Measurements from ENCODE around the gene CD72. TPM values are rescaled to one million over a fixed set of nuclear protein-coding genes. Genes with fewer than 3 reads are reported as not detected.

CD72 gene
- polyA plus RNA-seq, 1 donor from 2014 or later: 51.9 TPM

DNA sequence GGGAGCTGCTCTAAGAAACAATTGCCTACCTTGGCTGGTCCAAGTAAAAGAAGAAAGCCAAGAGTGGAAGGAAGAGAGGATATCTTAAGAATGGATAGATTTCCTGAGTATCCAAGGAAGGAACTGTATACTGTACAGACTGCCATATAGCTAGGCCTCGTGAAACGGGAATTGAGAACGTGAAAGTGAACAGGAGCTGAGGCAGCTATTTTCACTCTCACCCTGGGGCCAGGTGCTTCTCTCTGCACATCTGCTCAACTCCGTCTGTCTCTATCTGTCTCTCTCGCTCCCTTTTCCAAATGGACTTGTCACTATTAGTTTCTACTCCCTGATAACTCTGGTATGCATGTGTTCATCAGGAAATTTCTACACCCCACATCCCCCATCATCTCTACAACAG, 49.0 kb downstream of the CD72 start:
- Mint-ChIP-seq H3K36me3 (no peaks in the 10 kb centered on the region), H3K27ac (peak overlapping the region; percentile 21 to 98 (median 95)), H3K4me1 (peaks cover 25 to 27% (median 25%) of the 10 kb centered on the region in 3 donors), H3K27me3 (no peaks in the 10 kb centered on the region), H3K4me3 (peak overlapping the region; percentile 8 to 82 (median 43)), H3K9me3 (no peaks in the 10 kb centered on the region)

DNA sequence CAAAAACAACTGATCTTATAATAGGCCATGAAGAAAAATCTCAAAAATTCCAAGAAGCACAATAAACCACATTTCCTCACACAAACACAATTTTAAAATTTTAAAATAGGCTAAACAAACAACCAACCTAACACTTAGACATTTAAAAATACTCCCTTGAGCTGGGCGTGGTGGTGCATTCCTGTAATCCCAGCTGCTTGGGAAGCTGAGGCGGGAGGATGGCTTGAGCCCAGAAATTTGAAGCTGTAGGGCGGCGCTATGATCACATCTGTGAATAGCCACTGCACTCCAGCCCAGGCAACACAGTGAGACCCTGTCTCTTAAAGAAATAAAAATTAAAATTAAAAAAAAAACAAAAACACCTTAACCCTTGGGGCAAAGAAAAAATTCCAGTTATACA, 50.0 kb downstream of the CD72 start:
- no peak overlapping the region for H3K4me3 Mint-ChIP-seq
- H3K27me3 Mint-ChIP-seq: no peaks in the 10 kb centered on the region
- H3K36me3 Mint-ChIP-seq: peaks cover 3% of the 10 kb centered on the region
- no peaks in the 10 kb centered on the region for H3K9me3 Mint-ChIP-seq
- H3K27ac Mint-ChIP-seq: no peak overlapping the region
- H3K4me1 Mint-ChIP-seq: peaks cover 25 to 32% (median 27%) of the 10 kb centered on the region in 3 donors

DNA sequence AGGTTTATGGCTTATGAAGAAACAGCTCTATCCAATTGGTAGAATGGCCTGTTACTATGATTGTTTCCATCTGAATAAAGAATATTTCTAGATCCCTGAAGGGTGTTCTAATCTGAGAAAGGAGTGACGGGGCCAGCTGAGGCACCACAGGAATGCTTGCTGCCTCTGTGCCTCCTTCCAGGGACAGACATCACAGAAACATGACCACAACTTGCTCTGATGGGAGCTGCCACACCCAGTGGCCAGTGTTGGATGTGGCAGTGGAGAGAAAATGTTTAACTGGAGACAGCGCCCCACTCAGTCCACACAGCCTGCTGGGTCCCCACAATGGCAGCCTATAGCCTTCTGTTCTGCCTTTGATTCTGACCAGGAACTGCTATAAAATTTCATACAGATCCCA, 51.8 kb downstream of the CD72 start:
- Mint-ChIP-seq H3K4me1 (peaks cover 25 to 33% (median 27%) of the 10 kb centered on the region in 3 donors), H3K4me3 (no peak overlapping the region), H3K36me3 (peaks cover 3% of the 10 kb centered on the region), H3K9me3 (no peaks in the 10 kb centered on the region), H3K27me3 (no peaks in the 10 kb centered on the region), H3K27ac (peak overlapping the region in 1 of 3 donors; percentile 34)

DNA sequence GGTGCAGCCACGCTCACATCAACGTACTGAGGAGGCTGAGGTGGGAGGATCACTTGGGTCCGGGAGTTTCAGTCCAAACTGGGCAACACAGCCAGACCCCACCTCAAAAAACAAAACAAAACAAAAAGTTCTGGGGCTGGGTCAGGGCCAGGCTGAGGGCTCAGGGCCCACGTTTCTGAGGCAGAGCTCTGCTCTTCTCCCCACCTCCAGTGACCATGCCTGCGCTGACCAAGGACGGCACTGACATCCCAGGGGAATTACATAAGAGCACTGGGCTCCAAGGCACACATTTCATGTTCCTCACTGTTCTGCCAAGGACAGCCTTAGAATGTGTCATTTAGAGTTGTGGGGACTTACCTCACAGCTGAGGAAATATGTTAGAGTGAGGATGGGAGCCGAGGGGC, 53.6 kb downstream of the CD72 start:
- Mint-ChIP-seq H3K4me3 (no peak overlapping the region), H3K4me1 (peaks cover 12 to 18% (median 13%) of the 10 kb centered on the region in 3 donors), H3K36me3 (peaks cover 3% of the 10 kb centered on the region), H3K9me3 (no peaks in the 10 kb centered on the region), H3K27ac (no peak overlapping the region), H3K27me3 (no peaks in the 10 kb centered on the region)

DNA sequence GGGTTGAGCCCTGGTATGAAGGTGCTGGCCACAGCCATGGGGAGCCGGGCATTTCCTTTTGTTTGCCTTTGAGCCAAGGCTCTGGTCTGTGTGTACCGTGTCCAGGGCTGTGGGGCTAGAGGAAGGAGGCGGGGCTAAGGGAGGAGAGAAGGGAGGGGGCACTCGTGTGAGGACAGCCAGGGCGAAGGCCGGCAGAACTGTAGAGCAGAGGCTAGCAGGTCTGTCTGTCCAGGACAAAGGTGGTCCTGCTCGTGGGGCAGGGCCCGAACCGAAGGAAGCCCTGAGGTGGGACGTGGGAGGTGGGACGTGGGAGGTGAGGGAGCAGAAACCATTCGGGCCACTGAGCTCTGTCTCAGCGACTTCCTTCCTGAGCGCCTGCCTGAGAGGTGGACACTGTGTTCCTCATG, 54.4 kb downstream of the CD72 start:
- no peak overlapping the region for H3K27ac Mint-ChIP-seq
- peaks cover 4 to 10% (median 7%) of the 10 kb centered on the region in 3 donors for H3K4me1 Mint-ChIP-seq
- peaks cover 3% of the 10 kb centered on the region for H3K36me3 Mint-ChIP-seq
- peak overlapping the region in 2 of 4 donors; percentile 35 to 63 for H3K4me3 Mint-ChIP-seq
- H3K27me3 Mint-ChIP-seq: no peaks in the 10 kb centered on the region
- no peaks in the 10 kb centered on the region for H3K9me3 Mint-ChIP-seq

DNA sequence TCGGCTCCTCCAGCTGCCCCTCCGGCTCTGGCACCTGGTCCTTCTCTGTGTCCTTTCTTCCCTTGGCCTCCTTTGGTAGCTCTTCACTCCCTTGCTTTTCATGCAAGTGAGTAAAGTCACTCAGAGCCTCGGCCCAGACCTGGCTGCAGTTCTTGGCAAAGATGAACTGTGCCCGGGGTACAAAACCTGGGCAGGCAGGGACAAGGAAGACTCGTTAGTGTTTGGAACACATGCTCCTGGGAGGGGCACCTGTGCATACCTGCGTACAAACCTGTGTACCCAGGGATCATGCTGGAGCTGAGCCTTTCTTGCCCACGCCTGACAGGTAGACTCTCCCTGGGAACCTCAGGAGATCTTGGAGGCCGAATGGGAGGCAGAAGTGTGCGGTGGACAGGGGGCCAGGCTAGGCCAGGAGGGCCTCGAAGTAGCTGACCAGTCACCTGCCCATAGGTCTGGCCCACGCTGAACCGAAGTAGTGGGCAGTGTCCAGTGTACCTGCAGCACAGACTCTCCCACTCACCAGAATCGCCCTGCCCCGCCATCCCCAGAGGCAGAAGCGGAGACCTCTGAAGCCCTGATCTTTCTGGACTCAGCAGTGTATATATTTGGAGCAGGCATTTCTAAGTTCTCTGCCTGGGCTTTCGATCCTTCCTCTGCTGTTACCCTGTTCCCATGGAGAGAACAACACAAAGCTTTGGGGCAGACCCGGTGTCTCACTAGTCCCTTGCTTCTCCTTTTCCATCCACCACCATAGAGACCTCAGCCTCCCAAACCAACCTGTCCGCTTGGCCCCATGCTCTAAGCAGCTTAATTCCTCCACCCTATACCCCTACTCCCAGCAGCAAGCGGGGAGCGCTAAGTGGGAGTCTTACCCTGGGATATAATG, 55.1 kb downstream of the CD72 start:
- Mint-ChIP-seq H3K4me1 (peaks cover 3 to 10% (median 7%) of the 10 kb centered on the region in 3 donors), H3K9me3 (no peaks in the 10 kb centered on the region), H3K27ac (peak overlapping the region in 2 of 3 donors; percentile 80 to 82), H3K36me3 (peaks cover 3% of the 10 kb centered on the region), H3K27me3 (no peaks in the 10 kb centered on the region), H3K4me3 (peak overlapping the region in 1 of 4 donors; percentile 63)

DNA sequence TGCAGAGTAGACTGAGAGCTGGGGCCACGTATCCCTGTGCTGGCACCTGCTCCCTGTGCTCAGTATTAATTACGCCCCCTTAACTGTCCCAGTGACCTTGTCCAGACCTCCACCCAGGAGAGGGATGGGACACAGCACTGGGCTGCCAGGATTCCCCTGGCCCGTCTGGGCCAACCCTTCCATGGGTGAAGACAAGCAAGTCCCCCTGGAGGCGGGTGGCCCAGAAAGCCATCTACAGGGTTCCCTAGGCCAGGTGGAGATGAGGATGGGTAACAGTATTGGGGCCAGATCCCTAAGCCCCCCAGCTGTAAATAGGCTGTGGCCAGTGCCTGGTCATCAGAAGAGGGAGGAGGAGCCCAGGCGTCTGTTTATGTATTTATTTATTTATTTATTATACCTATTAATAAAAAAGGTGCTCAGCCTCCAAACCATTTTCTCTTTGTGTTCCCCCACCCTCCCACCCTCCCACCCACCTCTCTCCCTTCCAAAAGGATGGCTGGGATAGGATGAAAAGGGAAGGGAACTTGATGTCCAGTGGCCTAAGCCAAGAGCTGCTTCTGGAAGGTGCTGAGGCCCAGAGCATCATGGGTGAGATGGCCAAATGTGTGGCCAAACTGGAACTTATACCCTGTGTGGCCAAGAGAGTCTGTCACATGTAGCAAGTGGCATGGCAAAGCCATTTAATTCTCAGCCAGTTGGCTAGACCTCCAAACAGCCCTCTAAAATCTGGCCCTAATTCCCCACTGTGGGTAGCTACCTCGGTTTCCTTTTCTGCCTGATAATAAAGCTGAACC, 56.5 kb downstream of the CD72 start:
- Mint-ChIP-seq H3K4me3 (no peak overlapping the region), H3K36me3 (peaks cover 3% of the 10 kb centered on the region), H3K4me1 (peaks cover 3 to 7% (median 4%) of the 10 kb centered on the region in 3 donors), H3K27me3 (no peaks in the 10 kb centered on the region), H3K9me3 (no peaks in the 10 kb centered on the region), H3K27ac (peak overlapping the region in 1 of 3 donors; percentile 82)

DNA sequence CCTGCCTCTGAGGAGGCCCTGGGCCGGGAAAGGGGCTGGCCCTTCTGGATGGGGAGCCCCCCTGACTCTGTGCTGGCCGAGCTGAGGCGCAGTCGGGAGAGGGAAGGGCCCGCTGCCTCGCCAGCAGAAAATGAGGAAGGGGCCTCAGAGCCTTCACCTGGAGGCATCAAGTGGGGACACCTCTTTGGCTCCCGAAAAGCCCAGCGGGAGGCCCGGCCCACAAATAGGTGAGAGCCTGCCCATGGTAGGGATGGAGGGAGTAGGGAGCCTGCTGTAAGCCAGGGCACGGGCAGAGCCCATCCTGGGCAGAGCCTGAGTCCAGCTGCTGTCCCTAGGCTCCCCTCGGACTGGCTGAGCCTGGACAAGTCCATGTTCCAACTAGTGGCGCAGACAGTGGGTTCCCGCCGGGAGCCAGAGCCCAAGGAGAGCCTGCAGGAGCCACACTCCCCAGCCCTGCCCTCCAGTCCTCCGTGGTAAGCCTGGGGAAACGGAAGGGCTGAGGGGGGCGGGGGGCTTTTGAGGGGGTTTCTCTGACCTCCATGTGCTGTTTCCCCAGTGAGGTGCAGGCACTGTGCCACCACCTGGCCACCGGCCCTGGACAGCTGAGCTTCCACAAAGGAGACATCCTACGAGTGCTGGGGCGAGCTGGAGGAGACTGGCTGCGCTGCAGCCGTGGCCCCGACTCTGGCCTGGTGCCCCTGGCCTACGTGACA, 57.4 kb downstream of the CD72 start:
- Mint-ChIP-seq H3K4me1 (peaks cover 3 to 7% (median 4%) of the 10 kb centered on the region in 3 donors), H3K9me3 (no peaks in the 10 kb centered on the region), H3K27ac (no peak overlapping the region), H3K36me3 (peaks cover 3% of the 10 kb centered on the region), H3K27me3 (no peaks in the 10 kb centered on the region), H3K4me3 (no peak overlapping the region)

Other genes with a start within 250 kb of the CD72 start
- gene RUSC2, start 128.3 kb downstream of the CD72 start, polyA plus RNA-seq: not detected
- 10.3 TPM for gene TESK1, start 13.2 kb downstream of the CD72 start, polyA plus RNA-seq
- gene SIT1, start 32.5 kb upstream of the CD72 start, polyA plus RNA-seq: 188 TPM
- 30.5 TPM for gene RMRP, start 39.6 kb upstream of the CD72 start, polyA plus RNA-seq
- gene CCDC107, start 39.9 kb upstream of the CD72 start, polyA plus RNA-seq: 77.4 TPM
- gene ARHGEF39, start 46.8 kb upstream of the CD72 start, polyA plus RNA-seq: 0.64 TPM
- gene CA9, start 55.5 kb upstream of the CD72 start, polyA plus RNA-seq: not detected
- gene TPM2, start 71.5 kb upstream of the CD72 start, polyA plus RNA-seq: not detected
- gene TLN1, start 113.8 kb upstream of the CD72 start, polyA plus RNA-seq: 106 TPM
- gene CREB3, start 114.3 kb upstream of the CD72 start, polyA plus RNA-seq: 29.3 TPM
- gene GBA2, start 130.8 kb upstream of the CD72 start, polyA plus RNA-seq: 34.6 TPM
- 7.2 TPM for gene RGP1, start 130.9 kb upstream of the CD72 start, polyA plus RNA-seq
- gene MSMP, start 135.9 kb upstream of the CD72 start, polyA plus RNA-seq: 3.8 TPM
- 1.9 TPM for gene NPR2, start 173.2 kb upstream of the CD72 start, polyA plus RNA-seq
- gene SPAG8, start 193.8 kb upstream of the CD72 start, polyA plus RNA-seq: 1.1 TPM
- gene HINT2, start 196.6 kb upstream of the CD72 start, polyA plus RNA-seq: 89.2 TPM
- not detected for gene FAM221B, start 210.3 kb upstream of the CD72 start, polyA plus RNA-seq
- gene TMEM8B, start 210.8 kb upstream of the CD72 start, polyA plus RNA-seq: 1.3 TPM